HEK293 (cell line): ENCODE data around the gene PRX.

Experiments
- HOXA7 ChIP-seq: sonication (generic); formaldehyde crosslinking; IDR thresholded peaks from 2 replicates; pipeline ENCODE4 v1.8.1; 2022; ENCODE audit warnings: missing genetic modification reagents, borderline replicate concordance
- PRDM1 ChIP-seq: fragments of 450-650 bp; formaldehyde crosslinking; IDR thresholded peaks from 2 replicates; pipeline ENCODE4; 2016; ENCODE audit warnings: missing biosample characterization, missing genetic modification characterization
- SP3 ChIP-seq: fragments of 450-650 bp; formaldehyde crosslinking; IDR thresholded peaks from 2 replicates; pipeline ENCODE4 v1.5.1; 2016; ENCODE audit warnings: missing biosample characterization, missing genetic modification characterization
- ZBTB11 ChIP-seq: fragments of 450-650 bp; formaldehyde crosslinking; conservative IDR thresholded peaks from 2 replicates; pipeline ENCODE4 v1.5.1; 2016; ENCODE audit warnings: low read depth, missing biosample characterization, missing genetic modification characterization
- ZBTB7A ChIP-seq: fragments of 450-650 bp; formaldehyde crosslinking; IDR thresholded peaks from 2 replicates; pipeline ENCODE4 v1.5.1; 2016; ENCODE audit warnings: low read depth, missing biosample characterization, missing genetic modification characterization
- ZNF112 ChIP-seq: fragments of 450-650 bp; formaldehyde crosslinking; IDR thresholded peaks from 2 replicates; pipeline ENCODE4 v1.5.0; 2017; ENCODE audit warnings: missing biosample characterization, missing genetic modification characterization
- ZNF391 ChIP-seq: fragments of 450-650 bp; formaldehyde crosslinking; IDR thresholded peaks from 2 replicates; pipeline ENCODE4 v1.5.1; 2016; ENCODE audit warnings: low read depth, missing biosample characterization, missing genetic modification characterization, borderline replicate concordance
- ZNF404 ChIP-seq: fragments of 450-650 bp; formaldehyde crosslinking; IDR thresholded peaks from 2 replicates; pipeline ENCODE4 v1.5.1; 2017; ENCODE audit warnings: missing biosample characterization, missing genetic modification characterization
- ZNF433 ChIP-seq: fragments of 450-650 bp; formaldehyde crosslinking; IDR thresholded peaks from 2 replicates; pipeline ENCODE4 v1.5.1; 2016; ENCODE audit warnings: missing biosample characterization, missing genetic modification characterization, low read depth
- ZNF529 ChIP-seq: fragments of 450-650 bp; formaldehyde crosslinking; IDR thresholded peaks from 2 replicates; pipeline ENCODE4 v1.5.1; 2017; ENCODE audit warnings: missing genetic modification characterization, missing biosample characterization; ENCODE audit not compliant: insufficient replicate concordance
- ZNF610 ChIP-seq: fragments of 450-650 bp; formaldehyde crosslinking; IDR thresholded peaks from 2 replicates; pipeline ENCODE4 v1.5.1; 2016; ENCODE audit warnings: missing biosample characterization, missing genetic modification characterization, borderline replicate concordance
- ZNF843 ChIP-seq: fragments of 450-650 bp; formaldehyde crosslinking; IDR thresholded peaks from 2 replicates; pipeline ENCODE4 v1.5.1; 2016; ENCODE audit warnings: missing biosample characterization, missing genetic modification characterization
- TF ChIP-seq, protein P1 (sequence below): fragments of 450-650 bp; formaldehyde crosslinking; IDR thresholded peaks from 2 replicates; pipeline ENCODE4 v1.5.1; 2016; ENCODE audit warnings: missing biosample characterization, missing genetic modification characterization

DNA sequence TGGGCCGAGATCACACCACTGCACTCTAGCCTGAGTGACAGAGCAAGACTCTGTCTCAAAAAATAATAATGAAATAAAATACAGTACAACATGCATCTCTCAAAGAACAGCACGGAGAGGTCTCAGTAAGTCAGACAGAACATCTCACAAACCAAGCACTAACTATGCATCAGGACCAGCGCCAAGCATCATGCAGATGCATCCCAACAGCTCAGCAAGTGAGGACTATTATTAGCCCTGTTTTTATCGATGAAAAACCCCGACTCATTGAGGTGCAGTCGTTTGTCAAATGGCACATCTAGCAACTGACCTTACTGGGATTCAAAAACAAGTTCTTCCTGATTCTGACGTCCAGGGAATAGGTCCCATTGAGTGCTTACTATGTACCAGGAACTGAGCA, 68.8 kb downstream of the PRX start:
- TF ChIP-seq ZNF529 (tag by site-specific recombination) (no peak), ZNF843 (tag by site-specific recombination) (no peak), ZNF404 (no peak), HOXA7 (no peak), ZBTB7A (tag by site-specific recombination) (no peak), ZBTB11 (tag by site-specific recombination) (no peak), ZNF391 (tag by site-specific recombination) (no peak), PRDM1 (no peak), ZNF610 (tag by site-specific recombination) (no peak), SP3 (tag by site-specific recombination) (no peak), ZNF433 (tag by site-specific recombination) (no peak), ZNF112 (tag by site-specific recombination) (no peak)
- TF ChIP-seq, protein P1, sequence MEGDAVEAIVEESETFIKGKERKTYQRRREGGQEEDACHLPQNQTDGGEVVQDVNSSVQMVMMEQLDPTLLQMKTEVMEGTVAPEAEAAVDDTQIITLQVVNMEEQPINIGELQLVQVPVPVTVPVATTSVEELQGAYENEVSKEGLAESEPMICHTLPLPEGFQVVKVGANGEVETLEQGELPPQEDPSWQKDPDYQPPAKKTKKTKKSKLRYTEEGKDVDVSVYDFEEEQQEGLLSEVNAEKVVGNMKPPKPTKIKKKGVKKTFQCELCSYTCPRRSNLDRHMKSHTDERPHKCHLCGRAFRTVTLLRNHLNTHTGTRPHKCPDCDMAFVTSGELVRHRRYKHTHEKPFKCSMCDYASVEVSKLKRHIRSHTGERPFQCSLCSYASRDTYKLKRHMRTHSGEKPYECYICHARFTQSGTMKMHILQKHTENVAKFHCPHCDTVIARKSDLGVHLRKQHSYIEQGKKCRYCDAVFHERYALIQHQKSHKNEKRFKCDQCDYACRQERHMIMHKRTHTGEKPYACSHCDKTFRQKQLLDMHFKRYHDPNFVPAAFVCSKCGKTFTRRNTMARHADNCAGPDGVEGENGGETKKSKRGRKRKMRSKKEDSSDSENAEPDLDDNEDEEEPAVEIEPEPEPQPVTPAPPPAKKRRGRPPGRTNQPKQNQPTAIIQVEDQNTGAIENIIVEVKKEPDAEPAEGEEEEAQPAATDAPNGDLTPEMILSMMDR = no peak
